ENCODE results near the gene WWP2. TPM values are rescaled to one million over a fixed set of nuclear protein-coding genes. Genes with fewer than 3 reads are reported as not detected.

The WWP2 gene
- total RNA-seq, 2 experiments from 2014 or later = 30.7 to 35.1 TPM

- no peak for DNase-seq
- no peak overlapping the region for H3K27ac Mint-ChIP-seq
- peaks cover 4% of the 10 kb centered on the region for H3K36me3 Mint-ChIP-seq (ENCODE audit: low read depth)
- intact Hi-C loops (cut with micrococcal nuclease) = no loop called here
- no peak for ATAC-seq
- H3K4me1 Mint-ChIP-seq (ENCODE audit: low read depth) = no peaks in the 10 kb centered on the region
- H3K9me3 Mint-ChIP-seq = no peaks in the 10 kb centered on the region
- TF ChIP-seq CTCF (IDR thresholded peaks at IDR 0.05) = no peak
- H3K27me3 Mint-ChIP-seq = no peaks in the 10 kb centered on the region
- POLR2A ChIA-PET = no interaction called here
- CTCF ChIA-PET = interaction anchor here (2.5 to 3.5 kb wide), 2 partner anchors 12 kb away, joined by 13 to 18 read pairs; no protein-coding TSS in a partner anchor
- H3K4me3 Mint-ChIP-seq = no peak overlapping the region
These were observed 156.1 kb downstream of the WWP2 start for GRCh38 chr16:69918241-69918640.

- intact Hi-C loops (cut with micrococcal nuclease) = no loop called here
- DNase-seq (no peak), ATAC-seq (no peak)
- Mint-ChIP-seq H3K36me3 (ENCODE audit: low read depth) (peaks cover 4% of the 10 kb centered on the region), H3K27ac (no peak overlapping the region), H3K9me3 (no peaks in the 10 kb centered on the region), H3K4me1 (ENCODE audit: low read depth) (no peaks in the 10 kb centered on the region), H3K4me3 (no peak overlapping the region), H3K27me3 (no peaks in the 10 kb centered on the region)
- CTCF ChIA-PET = interaction anchor here (3.5 kb wide), 1 partner anchor 9 kb away, joined by 18 read pairs; no protein-coding TSS in a partner anchor
- POLR2A ChIA-PET = no interaction called here
- no peak for TF ChIP-seq CTCF (IDR thresholded peaks at IDR 0.05)
These were observed 159.0 kb downstream of the WWP2 start for GRCh38 chr16:69921127-69921526.

- no peak for ATAC-seq
- intact Hi-C loops (cut with micrococcal nuclease) = no loop called here
- TF ChIP-seq CTCF (IDR thresholded peaks at IDR 0.05) = no peak
- Mint-ChIP-seq H3K27me3 (no peaks in the 10 kb centered on the region), H3K27ac (no peak overlapping the region), H3K4me3 (no peak overlapping the region), H3K4me1 (ENCODE audit: low read depth) (no peaks in the 10 kb centered on the region), H3K9me3 (no peaks in the 10 kb centered on the region), H3K36me3 (ENCODE audit: low read depth) (peaks cover 2% of the 10 kb centered on the region)
- POLR2A ChIA-PET = no interaction called here
- DNase-seq = no peak
- CTCF ChIA-PET = no interaction called here
These were observed 160.1 kb downstream of the WWP2 start for GRCh38 chr16:69922200-69922599.

GRCh38 chr16:69924041-69924775 lies 162.1 kb downstream of the WWP2 start:
- H3K27me3 Mint-ChIP-seq = no peaks in the 10 kb centered on the region
- intact Hi-C loops (cut with micrococcal nuclease) = no loop called here
- DNase-seq (no peak), ATAC-seq (no peak)
- no peaks in the 10 kb centered on the region for H3K9me3 Mint-ChIP-seq
- H3K4me3 Mint-ChIP-seq = no peak overlapping the region
- ChIA-PET CTCF (no interaction called here), POLR2A (no interaction called here)
- no peaks in the 10 kb centered on the region for H3K4me1 Mint-ChIP-seq (ENCODE audit: low read depth)
- H3K36me3 Mint-ChIP-seq (ENCODE audit: low read depth) = peaks cover 2% of the 10 kb centered on the region
- no peak for TF ChIP-seq CTCF (IDR thresholded peaks at IDR 0.05)
- H3K27ac Mint-ChIP-seq = no peak overlapping the region

GRCh38 chr16:69924777-69925191 lies 162.7 kb downstream of the WWP2 start:
- TF ChIP-seq CTCF (IDR thresholded peaks at IDR 0.05) = no peak
- no peaks in the 10 kb centered on the region for H3K4me1 Mint-ChIP-seq (ENCODE audit: low read depth)
- no peaks in the 10 kb centered on the region for H3K27me3 Mint-ChIP-seq
- intact Hi-C loops (cut with micrococcal nuclease) = no loop called here
- ChIA-PET POLR2A (no interaction called here), CTCF (no interaction called here)
- H3K9me3 Mint-ChIP-seq = no peaks in the 10 kb centered on the region
- H3K4me3 Mint-ChIP-seq = no peak overlapping the region
- ATAC-seq (no peak), DNase-seq (no peak)
- H3K36me3 Mint-ChIP-seq (ENCODE audit: low read depth) = no peaks in the 10 kb centered on the region
- no peak overlapping the region for H3K27ac Mint-ChIP-seq
